ENCODE data around the gene ARAF.

ARAF gene

GRCh38 chrX:47610511-47610910 lies 49.5 kb downstream of the ARAF start:
- Histone ChIP-seq H3K4me1 (peaks cover 0 to 24% (median 13%) of the 10 kb centered on the region in 10 experiments; a peak in 18 of 20 replicates), H3K4me2 (no peak overlapping the region), H3K4me3 (no peak overlapping the region), H3K9ac (no peak overlapping the region), H3K36me3 (no peaks in the 10 kb centered on the region), H3K9me3 (replicated peaks in 1 of 11) (peaks cover 0 to 21% (median 11%) of the 10 kb centered on the region in 11 experiments; a peak in 10 of 22 replicates), H4K20me1 (no peaks in the 10 kb centered on the region; a peak in 5 of 22 replicates), H3K27ac (no peak overlapping the region), H3K27me3 (peaks cover 2 to 76% (median 48%) of the 10 kb centered on the region in 11 experiments; a peak in 18 of 22 replicates)
- TF ChIP-seq Cebpa-rat (IDR thresholded peaks at IDR 0.05) = no peak

- no peak for TF ChIP-seq Cebpa-rat (IDR thresholded peaks at IDR 0.05)
- H3K4me1 ChIP-seq = peaks cover 0 to 22% (median 13%) of the 10 kb centered on the region in 10 experiments; a peak in 18 of 20 replicates
- H3K4me3 ChIP-seq = no peak overlapping the region
- H3K9me3 ChIP-seq (replicated peaks in 1 of 11) = peaks cover 0 to 21% (median 11%) of the 10 kb centered on the region in 11 experiments; a peak in 10 of 22 replicates
- H4K20me1 ChIP-seq = no peaks in the 10 kb centered on the region; a peak in 5 of 22 replicates
- no peak overlapping the region for H3K9ac ChIP-seq
- no peaks in the 10 kb centered on the region for H3K36me3 ChIP-seq
- no peak overlapping the region for H3K27ac ChIP-seq
- peaks cover 0 to 77% (median 47%) of the 10 kb centered on the region in 11 experiments; a peak in 18 of 22 replicates for H3K27me3 ChIP-seq
- no peak overlapping the region for H3K4me2 ChIP-seq
Observed at GRCh38 chrX:47611489-47611888, 50.5 kb downstream of the ARAF start.

- Histone ChIP-seq H3K27ac (no peak overlapping the region), H3K9ac (no peak overlapping the region), H3K4me1 (peaks cover 0 to 22% (median 13%) of the 10 kb centered on the region in 10 experiments; a peak in 18 of 20 replicates), H3K27me3 (peaks cover 0 to 77% (median 49%) of the 10 kb centered on the region in 11 experiments; a peak in 18 of 22 replicates), H3K4me2 (no peak overlapping the region), H4K20me1 (no peaks in the 10 kb centered on the region; a peak in 5 of 22 replicates), H3K4me3 (no peak overlapping the region), H3K36me3 (no peaks in the 10 kb centered on the region), H3K9me3 (replicated peaks in 1 of 11) (peaks cover 0 to 21% (median 11%) of the 10 kb centered on the region in 11 experiments; a peak in 10 of 22 replicates)
- TF ChIP-seq Cebpa-rat (IDR thresholded peaks at IDR 0.05) = no peak
Observed at GRCh38 chrX:47611926-47612325, 50.9 kb downstream of the ARAF start.

GRCh38 chrX:47612418-47612817 lies 51.4 kb downstream of the ARAF start:
- Histone ChIP-seq H3K27ac (no peak overlapping the region), H3K4me1 (peaks cover 0 to 22% (median 12%) of the 10 kb centered on the region in 10 experiments; a peak in 18 of 20 replicates), H3K4me3 (no peak overlapping the region), H3K4me2 (no peak overlapping the region), H3K9ac (no peak overlapping the region), H4K20me1 (no peaks in the 10 kb centered on the region; a peak in 5 of 22 replicates), H3K36me3 (no peaks in the 10 kb centered on the region), H3K27me3 (peaks cover 0 to 78% (median 51%) of the 10 kb centered on the region in 11 experiments; a peak in 18 of 22 replicates), H3K9me3 (replicated peaks in 1 of 11) (peaks cover 0 to 21% (median 11%) of the 10 kb centered on the region in 11 experiments; a peak in 10 of 22 replicates)
- TF ChIP-seq Cebpa-rat (IDR thresholded peaks at IDR 0.05) = no peak

- H3K4me2 ChIP-seq = no peak overlapping the region
- no peak for TF ChIP-seq Cebpa-rat (IDR thresholded peaks at IDR 0.05)
Observed at GRCh38 chrX:47613082-47613481, 52.1 kb downstream of the ARAF start.

GRCh38 chrX:47614618-47615017 lies 53.6 kb downstream of the ARAF start:
- H3K9me3 ChIP-seq (replicated peaks in 1 of 11) = peaks cover 0 to 19% (median 13%) of the 10 kb centered on the region in 11 experiments; a peak in 11 of 22 replicates
- TF ChIP-seq Cebpa-rat (IDR thresholded peaks at IDR 0.05) = no peak
- no peaks in the 10 kb centered on the region; a peak in 4 of 22 replicates for H4K20me1 ChIP-seq
- no peaks in the 10 kb centered on the region for H3K36me3 ChIP-seq
- peaks cover 0 to 1% (median 0%) of the 10 kb centered on the region in 10 experiments; a peak in 1 of 20 replicates for H3K4me1 ChIP-seq
- H3K9ac ChIP-seq = no peak overlapping the region
- peaks cover 0 to 79% (median 60%) of the 10 kb centered on the region in 11 experiments; a peak in 18 of 22 replicates for H3K27me3 ChIP-seq
- H3K4me2 ChIP-seq = no peak overlapping the region
- H3K4me3 ChIP-seq = no peak overlapping the region
- H3K27ac ChIP-seq = no peak overlapping the region

More at GRCh38 chrX:47613082-47613481, 52.1 kb downstream of the ARAF start:
- peaks cover 0 to 15% (median 8%) of the 10 kb centered on the region in 10 experiments; a peak in 17 of 20 replicates for H3K4me1 ChIP-seq
- H4K20me1 ChIP-seq = no peaks in the 10 kb centered on the region; a peak in 5 of 22 replicates
- H3K36me3 ChIP-seq = no peaks in the 10 kb centered on the region
- peaks cover 0 to 21% (median 11%) of the 10 kb centered on the region in 11 experiments; a peak in 10 of 22 replicates for H3K9me3 ChIP-seq (replicated peaks in 1 of 11)
- H3K27ac ChIP-seq = no peak overlapping the region
- H3K27me3 ChIP-seq = peaks cover 0 to 79% (median 55%) of the 10 kb centered on the region in 11 experiments; a peak in 18 of 22 replicates
- H3K9ac ChIP-seq = no peak overlapping the region
- no peak overlapping the region for H3K4me3 ChIP-seq

GRCh38 chrX:47618923-47619485 lies 58.0 kb downstream of the ARAF start:
- no peak overlapping the region for H3K4me3 ChIP-seq
- peaks cover 0 to 64% (median 48%) of the 10 kb centered on the region in 11 experiments; a peak in 18 of 22 replicates for H3K27me3 ChIP-seq
- peak overlapping the region in 2 of 11 experiments; percentile 54 to 69; a peak in 2 of 22 replicates for H3K4me2 ChIP-seq
- no peak overlapping the region for H3K9ac ChIP-seq
- no peak overlapping the region for H3K27ac ChIP-seq
- no peak for TF ChIP-seq Cebpa-rat (IDR thresholded peaks at IDR 0.05)
- H3K9me3 ChIP-seq (replicated peaks in 1 of 11) = peaks cover 0 to 10% (median 0%) of the 10 kb centered on the region in 11 experiments; a peak in 6 of 22 replicates
- H3K36me3 ChIP-seq = no peaks in the 10 kb centered on the region
- peaks cover 0 to 15% (median 7%) of the 10 kb centered on the region in 10 experiments; a peak in 10 of 20 replicates for H3K4me1 ChIP-seq
- peaks cover 0 to under 1% (median 0%) of the 10 kb centered on the region in 11 experiments; a peak in 4 of 22 replicates for H4K20me1 ChIP-seq

GRCh38 chrX:47619486-47620302 lies 58.7 kb downstream of the ARAF start, which contains the start of gene SYN1:
Gene SYN1 (minus strand): TSS chrX:47619857. CDS start chrX:47619728, 129 bp downstream.
- H3K4me1 ChIP-seq = peaks cover 0 to 17% (median 7%) of the 10 kb centered on the region in 10 experiments; a peak in 10 of 20 replicates
- peaks cover 0 to 8% (median 0%) of the 10 kb centered on the region in 11 experiments; a peak in 5 of 22 replicates for H4K20me1 ChIP-seq
- no peak for TF ChIP-seq Cebpa-rat (IDR thresholded peaks at IDR 0.05)
- H3K27me3 ChIP-seq = peaks cover 0 to 64% (median 48%) of the 10 kb centered on the region in 11 experiments; a peak in 17 of 22 replicates
- peak within 1 kb of the TSS; percentile 27 to 76 (median 51); a peak in 18 of 22 replicates for H3K4me2 ChIP-seq
- H3K4me3 ChIP-seq = peak within 1 kb of the TSS in 2 of 10 experiments; percentile 11 to 14; a peak in 2 of 20 replicates
- no peaks in the 10 kb centered on the region for H3K36me3 ChIP-seq
- no peak within 1 kb of the TSS for H3K9ac ChIP-seq
- no peak within 1 kb of the TSS for H3K27ac ChIP-seq
- peaks cover 0 to 10% (median 0%) of the 10 kb centered on the region in 11 experiments; a peak in 6 of 22 replicates for H3K9me3 ChIP-seq (replicated peaks in 1 of 11)

All from BLaER1 treated with 17β-estradiol and CSF1 and Interleukin-3, amounts not matched to agents 10 nM and 100 nM (cell line).